AG04450 (cell line): ENCODE results near the gene DYRK3. TPM values are rescaled to one million over a fixed set of nuclear protein-coding genes. Genes with fewer than 3 reads are reported as not detected.

Experiments used
- CTCF ChIA-PET: fragments of 300-600, 350-600 bp; formaldehyde crosslinking; extraction: SDS; loops from one replicate; lab custom pipeline; 2022; ENCODE audit warnings: antibody characterized with exemption, inconsistent platforms; lab: Charles Lee
- POLR2A ChIA-PET: fragments of 350-600 bp; formaldehyde crosslinking; extraction: SDS; loops from one replicate; lab custom pipeline; 2021; ENCODE audit warnings: antibody characterized with exemption, inconsistent platforms; lab: Yijun Ruan, JAX
- DNase-seq: peaks from one replicate; pipeline ENCODE4 v3.0.0-alpha.2; 2011; ENCODE audit warnings: low read depth, low spot score
- H3K27ac ChIP-seq: one replicate; pipeline ENCODE4 v1.5.1; 2012; ENCODE audit warnings: low read depth, low read length, control low read depth
- H3K27me3 ChIP-seq: one replicate; pipeline ENCODE4 v1.6.0; 2012; ENCODE audit warnings: low read length; ENCODE audit not compliant: control insufficient read depth, insufficient read depth
- H3K4me3 ChIP-seq: 2 replicates; pipeline ENCODE4 v1.5.1; 2011; ENCODE audit warnings: mild to moderate bottlenecking, low read depth, low read length, control low read depth
- H3K9me3 ChIP-seq: 2 replicates; pipeline ENCODE4 v1.5.1; 2012; ENCODE audit warnings: low read length; ENCODE audit not compliant: control insufficient read depth, insufficient read depth
- polyA plus RNA-seq: library from polyadenylated mRNA; depleted of rRNA; stranded (reverse); fragments of >200 nt; gene quantifications from 2 replicates; pipeline ENCODE4 v1.2.3, GENCODE V29; 2011; rRNA removed
- TF ChIP-seq, protein P1 (sequence below): IDR thresholded peaks from 2 replicates; pipeline ENCODE4 v1.5.1; 2011; ENCODE audit warnings: low read depth, low read length, control low read depth, inconsistent platforms

The DYRK3 gene
- polyA plus RNA-seq, 1 experiment: 13.4 TPM

GRCh38 chr1:206694171-206695124 lies 59.1 kb downstream of the DYRK3 start:
- Histone ChIP-seq H3K9me3 (no peaks in the 10 kb centered on the region), H3K4me3 (no peak overlapping the region), H3K27me3 (no peaks in the 10 kb centered on the region), H3K27ac (no peak overlapping the region)
- CTCF ChIA-PET: interaction anchor here (0.7 to 4.3 kb wide), 6 partner anchors 16 to 319 kb away, joined by 3 to 26 read pairs (median 6); no protein-coding TSS in a partner anchor
- POLR2A ChIA-PET: no interaction called here
- TF ChIP-seq, protein P1, sequence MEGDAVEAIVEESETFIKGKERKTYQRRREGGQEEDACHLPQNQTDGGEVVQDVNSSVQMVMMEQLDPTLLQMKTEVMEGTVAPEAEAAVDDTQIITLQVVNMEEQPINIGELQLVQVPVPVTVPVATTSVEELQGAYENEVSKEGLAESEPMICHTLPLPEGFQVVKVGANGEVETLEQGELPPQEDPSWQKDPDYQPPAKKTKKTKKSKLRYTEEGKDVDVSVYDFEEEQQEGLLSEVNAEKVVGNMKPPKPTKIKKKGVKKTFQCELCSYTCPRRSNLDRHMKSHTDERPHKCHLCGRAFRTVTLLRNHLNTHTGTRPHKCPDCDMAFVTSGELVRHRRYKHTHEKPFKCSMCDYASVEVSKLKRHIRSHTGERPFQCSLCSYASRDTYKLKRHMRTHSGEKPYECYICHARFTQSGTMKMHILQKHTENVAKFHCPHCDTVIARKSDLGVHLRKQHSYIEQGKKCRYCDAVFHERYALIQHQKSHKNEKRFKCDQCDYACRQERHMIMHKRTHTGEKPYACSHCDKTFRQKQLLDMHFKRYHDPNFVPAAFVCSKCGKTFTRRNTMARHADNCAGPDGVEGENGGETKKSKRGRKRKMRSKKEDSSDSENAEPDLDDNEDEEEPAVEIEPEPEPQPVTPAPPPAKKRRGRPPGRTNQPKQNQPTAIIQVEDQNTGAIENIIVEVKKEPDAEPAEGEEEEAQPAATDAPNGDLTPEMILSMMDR: no peak
- no peak for DNase-seq

DNA sequence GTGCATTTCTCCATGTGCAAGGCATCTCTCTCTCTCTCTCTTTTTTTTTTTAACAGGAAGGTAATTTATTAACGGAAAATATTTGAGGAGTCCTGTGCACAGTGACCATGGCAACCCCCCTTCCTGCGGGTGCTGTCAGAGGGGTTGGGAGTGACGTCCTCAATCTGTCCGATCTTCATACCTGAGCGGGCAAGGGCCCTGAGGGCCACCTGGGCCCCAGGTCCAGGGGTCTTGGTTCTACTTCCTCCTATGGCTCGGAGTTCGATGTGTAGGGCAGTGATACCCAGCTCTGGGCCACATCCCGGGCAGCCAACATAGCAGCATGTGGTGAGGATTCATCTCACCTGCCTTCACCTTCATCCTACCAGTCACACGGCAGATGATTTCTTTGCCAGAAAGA lies 60.4 kb downstream of the DYRK3 start:
- Histone ChIP-seq H3K27me3 (no peaks in the 10 kb centered on the region), H3K27ac (no peak overlapping the region), H3K4me3 (no peak overlapping the region), H3K9me3 (no peaks in the 10 kb centered on the region)
- ChIA-PET CTCF (no interaction called here), POLR2A (no interaction called here)
- TF ChIP-seq, protein P1: no peak
- no peak for DNase-seq

DNA sequence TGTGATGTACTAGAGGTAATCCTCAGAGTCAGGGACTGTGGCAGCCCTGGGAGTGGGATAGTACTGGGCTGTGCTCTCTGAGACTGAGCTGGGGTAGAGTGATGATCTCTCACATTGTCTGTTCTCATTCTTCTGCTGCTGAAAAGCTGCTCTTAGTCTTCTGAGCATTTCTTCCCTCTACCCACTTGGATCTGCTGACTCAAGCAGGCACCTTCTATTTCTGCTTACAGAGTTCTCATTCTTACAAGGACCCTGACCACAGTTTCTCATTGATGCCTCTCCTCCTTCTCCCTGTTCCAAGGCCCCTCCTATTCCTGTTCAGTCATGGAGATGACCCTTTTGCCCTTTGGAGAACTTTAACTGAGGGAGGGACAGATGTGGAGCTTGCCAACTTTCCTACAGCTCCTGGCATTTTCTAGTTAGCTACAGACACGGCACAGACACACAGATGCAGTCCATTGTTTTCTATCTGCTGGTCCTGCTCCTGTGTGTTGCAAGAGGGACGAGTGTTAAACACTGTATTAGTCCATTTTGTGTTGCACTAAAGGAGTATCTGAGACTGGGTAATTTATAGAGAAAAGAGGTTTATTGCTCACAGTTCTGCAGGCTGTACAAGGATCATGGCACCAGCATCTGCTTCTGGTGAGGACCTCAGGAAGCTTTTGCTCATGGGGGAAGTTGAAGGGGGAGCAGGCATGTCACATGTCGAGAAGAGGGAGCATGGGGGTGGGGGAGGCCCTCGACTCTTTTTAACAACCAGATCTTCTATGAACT lies 61.7 kb downstream of the DYRK3 start:
- no peaks in the 10 kb centered on the region for H3K27me3 ChIP-seq
- CTCF ChIA-PET: interaction anchor here (0.9 to 1.5 kb wide), 4 partner anchors 34 to 215 kb away, joined by 4 to 6 read pairs (median 6); no protein-coding TSS in a partner anchor
- H3K27ac ChIP-seq: no peak overlapping the region
- H3K4me3 ChIP-seq: no peak overlapping the region
- TF ChIP-seq, protein P1: no peak
- POLR2A ChIA-PET: no interaction called here
- no peaks in the 10 kb centered on the region for H3K9me3 ChIP-seq
- no peak for DNase-seq

- ChIA-PET POLR2A (no interaction called here), CTCF (interaction anchor here (0.6 to 3.4 kb wide), 4 partner anchors 28 to 801 kb away, joined by 3 to 16 read pairs (median 3); no protein-coding TSS in a partner anchor)
- Histone ChIP-seq H3K9me3 (no peaks in the 10 kb centered on the region), H3K27ac (no peak overlapping the region), H3K27me3 (no peaks in the 10 kb centered on the region), H3K4me3 (no peak overlapping the region)
- no peak for DNase-seq
- TF ChIP-seq, protein P1: no peak
These were observed 62.7 kb downstream of the DYRK3 start for GRCh38 chr1:206698011-206698410.

Other genes with a start within 250 kb of the DYRK3 start
- gene IKBKE, start 165.1 kb upstream of the DYRK3 start, polyA plus RNA-seq: 20.8 and 27.6 TPM in 2 replicates
- 2.3 and 2.4 TPM in 2 replicates for gene RASSF5, start 128.0 kb upstream of the DYRK3 start, polyA plus RNA-seq
- 71.8 and 74.0 TPM in 2 replicates for gene EIF2D, start 23.1 kb upstream of the DYRK3 start, polyA plus RNA-seq
- gene MAPKAPK2, start 49.4 kb downstream of the DYRK3 start, polyA plus RNA-seq: 64.9 and 76.2 TPM in 2 replicates
- gene IL19, start 135.2 kb downstream of the DYRK3 start, polyA plus RNA-seq: 0.07 TPM in 1 of 2 replicates, not detected in the other
- not detected in 2 replicates for gene IL10, start 137.0 kb downstream of the DYRK3 start, polyA plus RNA-seq
- not detected in 2 replicates for gene IL20, start 230.1 kb downstream of the DYRK3 start, polyA plus RNA-seq